H1 (cell line): ENCODE results near the gene ANO9.

Experiments used
- ATF3 ChIP-seq: IDR thresholded peaks from 2 replicates; pipeline ENCODE4 v1.6.1; 2011; ENCODE audit warnings: low read depth, mild to moderate bottlenecking, low read length; ENCODE audit not compliant: insufficient read depth
- BACH1 ChIP-seq: IDR thresholded peaks from 2 replicates; pipeline ENCODE4 v1.6.1; 2012; ENCODE audit warnings: low read length, improper control_type of control experiment
- CBX5 ChIP-seq: fragments of 300-800, 300-1000 bp; sonication (generic); IDR thresholded peaks from 2 replicates; pipeline ENCODE4 v1.7.1; 2016; ENCODE audit warnings: antibody characterized with exemption, low read length, low read depth
- CBX8 ChIP-seq: fragments of 300-800, 300-1000 bp; sonication (generic); IDR thresholded peaks from 2 replicates; pipeline ENCODE4 v1.7.1; 2016; ENCODE audit warnings: low read depth, low read length, borderline replicate concordance
- CHD2 ChIP-seq: IDR thresholded peaks from 2 replicates; pipeline ENCODE4 v1.6.1; 2012; ENCODE audit warnings: low read length, improper control_type of control experiment
- CTCF ChIP-seq, 3 experiments: IDR thresholded peaks; 1 replicate in 2 of 3; 2 replicates in 1 of 3; pipeline versions ENCODE4 v1.5.1 to v1.6.1; 2011; ENCODE audit warnings: low read length in 3 of 3, mild to moderate bottlenecking in 3 of 3, inconsistent platforms in 2 of 3, low read depth in 1 of 3, moderate library complexity in 1 of 3; ENCODE audit not compliant: insufficient read depth in 1 of 3; ENCODE audit errors: control extremely low read depth in 1 of 3
- MAFK ChIP-seq: IDR thresholded peaks from 2 replicates; pipeline ENCODE4 v1.6.1; 2012; ENCODE audit warnings: low read depth, mild to moderate bottlenecking, improper control_type of control experiment, low read length
- RXRA ChIP-seq: IDR thresholded peaks from 2 replicates; pipeline ENCODE4 v1.6.1; 2011; ENCODE audit warnings: low read depth, mild to moderate bottlenecking, low read length, moderate library complexity; ENCODE audit not compliant: insufficient read depth

- TF ChIP-seq RXRA (no peak), BACH1 (no peak), MAFK (no peak), CBX5 (no peak), CTCF (IDR thresholded peaks at IDR 0.05; ENCODE audit: control extremely low read depth in 1 of 3, insufficient read depth in 1 of 3, low read depth in 1 of 3, low read length in 3 of 3) (no peak), ATF3 (no peak), CHD2 (no peak), CBX8 (no peak)
Measured at GRCh38 chr11:489610-490185, 47.9 kb upstream of the ANO9 start.
